GM12891 (cell line): Measurements from ENCODE around the gene TRIM7.
"Not testable (repeated sequence)": the region's sequence is repeated elsewhere in the genome, so short reads cannot be mapped to it uniquely, and the experiment has no call there.

Source experiments
- DNase-seq: peaks from one replicate; pipeline ENCODE4 v3.0.0; 2011; ENCODE audit warnings: low spot score; ENCODE audit not compliant: insufficient read length
- FAIRE-seq: peaks from 2 replicates; lab custom pipeline; 2011; peaks lifted over from hg19 to GRCh38; lab: Jason Lieb, UNC
- PAX5 ChIP-seq: IDR thresholded peaks from 2 replicates; pipeline ENCODE4 v1.6.1; 2011; ENCODE audit warnings: low read length, moderate library complexity, mild to moderate bottlenecking; ENCODE audit not compliant: insufficient read depth, severe bottlenecking
- POLR2A ChIP-seq: IDR thresholded peaks from 2 replicates; pipeline ENCODE4 v1.6.1; 2011; ENCODE audit warnings: low read depth, low read length, control low read depth
- POLR2AphosphoS5 ChIP-seq: IDR thresholded peaks from 2 replicates; pipeline ENCODE4 v1.6.1; 2011; ENCODE audit warnings: low read depth, low read length, control low read depth
- POU2F2 ChIP-seq: IDR thresholded peaks from 2 replicates; pipeline ENCODE4 v1.6.1; 2011; ENCODE audit warnings: low read depth, mild to moderate bottlenecking, control low read depth, low read length, moderate library complexity
- SPI1 ChIP-seq: IDR thresholded peaks from 2 replicates; pipeline ENCODE4 v1.6.1; 2011; ENCODE audit warnings: low read depth, low read length, control low read depth
- TAF1 ChIP-seq: IDR thresholded peaks from 2 replicates; pipeline ENCODE4 v1.6.1; 2011; ENCODE audit warnings: low read depth, low read length, control low read depth

Gene TRIM7

GRCh38 chr5:181221105-181221791 lies 16.3 kb upstream of the TRIM7 start:
- DNase-seq = no peak
- TF ChIP-seq SPI1 = no peak
- no peak for TF ChIP-seq TAF1
- no peak for TF ChIP-seq POU2F2
- TF ChIP-seq PAX5 = no peak
- TF ChIP-seq POLR2AphosphoS5 = no peak
- TF ChIP-seq POLR2A = no peak
- FAIRE-seq = no peak

DNA sequence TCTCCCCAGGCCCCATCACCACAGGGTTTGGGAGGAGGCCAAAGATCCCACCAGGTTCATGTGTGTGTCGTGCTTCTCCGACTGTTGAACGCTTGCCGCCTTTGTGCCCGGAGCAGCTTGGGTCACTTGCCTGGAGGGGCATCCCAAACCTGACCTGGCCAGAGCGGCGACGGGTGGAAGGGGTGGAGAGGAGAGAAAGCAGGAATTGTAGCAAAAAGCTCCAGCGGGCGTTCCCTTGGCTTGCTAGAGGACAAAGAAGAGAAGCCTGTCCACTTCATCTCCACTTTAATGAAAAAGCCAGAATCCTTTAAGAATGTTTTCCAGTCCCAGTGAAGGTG lies 15.2 kb upstream of the TRIM7 start:
- DNase-seq (no peak), FAIRE-seq (no peak)
- no peak for TF ChIP-seq POLR2AphosphoS5
- TF ChIP-seq PAX5 = no peak
- TF ChIP-seq POLR2A = no peak
- TF ChIP-seq SPI1 = no peak
- TF ChIP-seq TAF1 = no peak
- TF ChIP-seq POU2F2 = no peak

GRCh38 chr5:181219262-181220177 lies 14.5 kb upstream of the TRIM7 start:
- TF ChIP-seq POLR2AphosphoS5 = no peak
- TF ChIP-seq TAF1 = no peak
- TF ChIP-seq SPI1 = no peak
- no peak for TF ChIP-seq PAX5
- no peak for TF ChIP-seq POLR2A
- TF ChIP-seq POU2F2 = no peak
- FAIRE-seq (no peak), DNase-seq (no peak)

DNA sequence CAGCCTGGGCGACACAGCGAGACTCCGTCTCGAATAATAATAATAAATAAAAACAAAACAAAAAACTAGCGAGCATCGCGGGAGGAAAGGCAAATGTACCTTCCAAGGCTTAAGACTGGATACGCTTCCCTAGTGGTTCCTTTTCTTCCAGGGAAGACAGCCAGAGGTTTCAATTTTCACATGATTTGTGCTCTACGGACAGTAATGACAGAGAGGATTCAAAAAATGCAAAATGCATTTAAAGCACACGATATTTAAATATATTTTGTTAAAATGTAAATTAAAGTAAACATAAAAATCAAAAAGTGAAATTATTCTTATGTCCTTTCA lies 13.8 kb upstream of the TRIM7 start:
- FAIRE-seq = no peak
- TF ChIP-seq TAF1 (no peak), POLR2AphosphoS5 (no peak), POU2F2 (no peak), PAX5 (no peak), SPI1 (no peak), POLR2A (no peak)
- DNase-seq = no peak

GRCh38 chr5:181217803-181218062 lies 12.7 kb upstream of the TRIM7 start:
- FAIRE-seq (no peak), DNase-seq (no peak)
- TF ChIP-seq SPI1 (no peak), POLR2A (no peak), PAX5 (no peak), POLR2AphosphoS5 (no peak), TAF1 (no peak), POU2F2 (no peak)

GRCh38 chr5:181217111-181217802 lies 12.3 kb upstream of the TRIM7 start:
- FAIRE-seq = peak; percentile 40
- no peak for DNase-seq
- TF ChIP-seq TAF1 (no peak), PAX5 (no peak), POU2F2 (no peak), POLR2A (no peak), POLR2AphosphoS5 (no peak), SPI1 (no peak)

- DNase-seq (no peak), FAIRE-seq (peak; percentile 5)
These were observed 11.3 kb upstream of the TRIM7 start for GRCh38 chr5:181215997-181216989.

GRCh38 chr5:181214249-181214648 lies 9.3 kb upstream of the TRIM7 start:
- DNase-seq, FAIRE-seq: not testable (repeated sequence)

More at GRCh38 chr5:181215997-181216989, 11.3 kb upstream of the TRIM7 start:
- no peak for TF ChIP-seq PAX5
- no peak for TF ChIP-seq SPI1
- TF ChIP-seq POLR2AphosphoS5 = no peak
- no peak for TF ChIP-seq POLR2A
- TF ChIP-seq TAF1 = no peak
- no peak for TF ChIP-seq POU2F2

DNA sequence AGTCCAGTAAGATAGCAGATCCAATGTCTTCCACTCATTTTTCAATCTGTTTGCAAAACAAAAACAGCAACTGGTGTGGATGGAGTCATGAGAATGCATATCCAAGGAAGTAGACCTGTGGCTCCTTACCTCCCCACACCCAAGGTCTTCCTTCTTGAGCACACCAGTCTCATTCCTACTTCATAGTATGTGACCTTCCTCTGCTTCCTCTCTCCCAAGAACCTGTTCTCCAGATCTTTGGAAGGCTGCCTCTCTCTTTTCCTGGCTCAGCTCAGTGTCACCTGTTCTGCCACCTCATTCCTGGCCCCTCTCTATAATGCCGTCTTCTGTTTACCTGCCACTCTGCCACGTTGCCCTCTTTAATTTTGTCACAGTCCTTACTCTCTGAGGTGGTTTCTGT lies 7.9 kb upstream of the TRIM7 start:
- TF ChIP-seq PAX5 = no peak
- TF ChIP-seq POLR2A = no peak
- TF ChIP-seq POU2F2 = no peak
- no peak for TF ChIP-seq POLR2AphosphoS5
- no peak for TF ChIP-seq TAF1
- TF ChIP-seq SPI1 = no peak
- FAIRE-seq = no peak

More for the DNA sequence above, 7.9 kb upstream of the TRIM7 start:
- no peak for DNase-seq
